ENCODE data around the gene RUVBL1. TPM values are rescaled to one million over a fixed set of nuclear protein-coding genes. Genes with fewer than 3 reads are reported as not detected.

Gene RUVBL1
- total and polyA plus RNA-seq, 8 donors, result 3.7 to 13.3 (median 10.0) TPM

GRCh38 chr3:128151758-128152274 lies 28.2 kb upstream of the RUVBL1 start:
- Histone ChIP-seq H3K9me3 (no peaks in the 10 kb centered on the region), H3K4me3 (no peak overlapping the region), H3K36me3 (no peaks in the 10 kb centered on the region), H3K27ac (no peak overlapping the region), H3K27me3 (no peaks in the 10 kb centered on the region), H3K4me1 (peaks cover 0 to 5% (median 0%) of the 10 kb centered on the region in 3 donors)
- ATAC-seq (no peak), FAIRE-seq (no peak), DNase-seq (no peak)
- intact Hi-C loops (cut with DNase I), result no loop called here
- 82 to 88% methylated on average over 5 of the region's 5 CpGs for WGBS, 2 donors
- no peak for TF ChIP-seq CTCF (IDR thresholded peaks at IDR 0.05)

GRCh38 chr3:128149650-128150049 lies 26.0 kb upstream of the RUVBL1 start:
- FAIRE-seq, result no peak
- intact Hi-C loops (cut with DNase I), result no loop called here
- H3K4me3 ChIP-seq, result no peak overlapping the region
- no peaks in the 10 kb centered on the region for H3K27me3 ChIP-seq
- ATAC-seq, result no peak
- peaks cover 0 to 5% (median 0%) of the 10 kb centered on the region in 3 donors for H3K4me1 ChIP-seq
- 78 to 88% methylated on average over 5 of the region's 5 CpGs for whole genome bisulfite sequencing, 2 donors
- no peaks in the 10 kb centered on the region for H3K9me3 ChIP-seq
- DNase-seq, result no peak
- H3K27ac ChIP-seq, result no peak overlapping the region
- TF ChIP-seq CTCF (IDR thresholded peaks at IDR 0.05), result no peak
- H3K36me3 ChIP-seq, result no peaks in the 10 kb centered on the region

GRCh38 chr3:128146201-128146600 lies 22.6 kb upstream of the RUVBL1 start:
- no peak for TF ChIP-seq CTCF (IDR thresholded peaks at IDR 0.05)
- Histone ChIP-seq H3K27me3 (no peaks in the 10 kb centered on the region), H3K4me1 (no peaks in the 10 kb centered on the region), H3K9me3 (no peaks in the 10 kb centered on the region), H3K36me3 (no peaks in the 10 kb centered on the region), H3K4me3 (no peak overlapping the region), H3K27ac (no peak overlapping the region)
- FAIRE-seq, result no peak
- ATAC-seq, result no peak
- intact Hi-C loops (cut with DNase I), result no loop called here
- no peak for DNase-seq
- 91 to 96% methylated on average over 14 of the region's 14 CpGs for WGBS, 2 donors

GRCh38 chr3:128145279-128145678 lies 21.7 kb upstream of the RUVBL1 start:
- WGBS, 2 donors, result 63 to 68% methylated on average over 6 of the region's 6 CpGs
- Histone ChIP-seq H3K9me3 (no peaks in the 10 kb centered on the region), H3K4me1 (no peaks in the 10 kb centered on the region), H3K27ac (no peak overlapping the region), H3K4me3 (no peak overlapping the region), H3K27me3 (no peaks in the 10 kb centered on the region), H3K36me3 (no peaks in the 10 kb centered on the region)
- peak in 2 of 4 donors; percentile 47 to 80 for ATAC-seq
- no peak for FAIRE-seq
- intact Hi-C loops (cut with DNase I), result no loop called here
- TF ChIP-seq CTCF (IDR thresholded peaks at IDR 0.05), result no peak
- DNase-seq, result no peak

- no peaks in the 10 kb centered on the region for H3K4me1 ChIP-seq
- no peak overlapping the region for H3K27ac ChIP-seq
- intact Hi-C loops (cut with DNase I), result no loop called here
- no peak for DNase-seq
- no peak for ATAC-seq
- H3K36me3 ChIP-seq, result no peaks in the 10 kb centered on the region
- no peaks in the 10 kb centered on the region for H3K27me3 ChIP-seq
- H3K4me3 ChIP-seq, result no peak overlapping the region
- FAIRE-seq, result no peak
- no peak for TF ChIP-seq CTCF (IDR thresholded peaks at IDR 0.05)
- H3K9me3 ChIP-seq, result no peaks in the 10 kb centered on the region
- WGBS, 2 donors, result 66 to 68% methylated on average over 5 of the region's 5 CpGs
These were observed 21.0 kb upstream of the RUVBL1 start for GRCh38 chr3:128144512-128145187.

Measured in pancreas (tissue), 10 donors.